SK-N-MC (cell line): ENCODE results near the gene APELA.

Experiments used
- EZH2 ChIP-seq: fragments of 200-600 bp; sonication (generic); IDR thresholded peaks from one replicate; pipeline ENCODE4 v1.6.1; 2017; ENCODE audit warnings: antibody characterized with exemption
- FOXP2 ChIP-seq: optimal IDR thresholded peaks from 2 replicates; pipeline ENCODE3; 2011; ENCODE audit warnings: mild to moderate bottlenecking, moderate library complexity; ENCODE audit not compliant: insufficient read depth; ENCODE audit errors: extremely low read length, control extremely low read depth
- POLR2AphosphoS5 ChIP-seq: IDR thresholded peaks from 2 replicates; pipeline ENCODE4 v1.6.1; 2012; ENCODE audit warnings: mild to moderate bottlenecking, low read depth, low read length, borderline replicate concordance

DNA sequence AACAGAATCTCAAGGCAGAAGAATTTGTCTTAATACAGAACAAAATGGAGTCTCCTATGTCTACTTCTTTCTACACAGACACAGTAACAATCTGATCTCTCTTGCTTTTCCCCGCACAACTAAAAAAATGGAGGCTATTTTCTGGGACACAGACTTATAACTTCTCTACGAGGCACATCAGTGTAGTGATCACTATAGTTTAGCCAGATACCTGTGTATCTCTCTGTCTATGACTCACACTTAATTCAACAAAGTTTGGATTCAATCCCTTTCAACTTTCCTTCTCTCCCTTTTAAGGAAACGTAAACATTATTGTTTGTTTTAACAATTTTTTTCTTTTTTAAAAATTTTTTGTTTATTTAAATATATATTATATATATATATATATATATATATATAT, 29.4 kb downstream of the APELA start:
- TF ChIP-seq EZH2 (no peak), POLR2AphosphoS5 (no peak), FOXP2 (no peak)
